Muscle layer of colon (tissue), 2 donors: ENCODE results near the gene SEMA4A.
"Not testable (repeated sequence)": the region's sequence is repeated elsewhere in the genome, so short reads cannot be mapped to it uniquely, and the experiment has no call there.

Experiments
- H3K27ac ChIP-seq: one replicate; pipeline ENCODE4 v1.7.0; 2013; ENCODE audit warnings: low read depth, mild to moderate bottlenecking, low read length, moderate library complexity
- H3K27me3 ChIP-seq, 2 donors: one replicate each; pipeline ENCODE4 v1.7.0; 2013; ENCODE audit warnings: low read length in 2 of 2, mild to moderate bottlenecking in 2 of 2; ENCODE audit not compliant: insufficient read depth in 2 of 2, control insufficient read depth in 1 of 2
- H3K36me3 ChIP-seq: one replicate; pipeline ENCODE4 v1.7.0; 2013; ENCODE audit warnings: mild to moderate bottlenecking, low read length; ENCODE audit not compliant: insufficient read depth
- H3K4me1 ChIP-seq: one replicate; pipeline ENCODE4 v1.7.0; 2013; ENCODE audit warnings: mild to moderate bottlenecking, low read length; ENCODE audit not compliant: insufficient read depth
- H3K4me3 ChIP-seq, 2 donors: one replicate each; pipeline ENCODE4 v1.7.0; 2013; ENCODE audit warnings: low read length in 2 of 2, low read depth in 1 of 2, mild to moderate bottlenecking in 1 of 2, moderate library complexity in 1 of 2
- H3K9ac ChIP-seq: one replicate; pipeline ENCODE4 v1.7.0; 2013; ENCODE audit warnings: low read length
- H3K9me3 ChIP-seq: one replicate; pipeline ENCODE4 v1.7.0; 2013; ENCODE audit warnings: mild to moderate bottlenecking, low read length
- donor health status: abdominal sarcoma.
- donor health status: Adenocarcinoma of cecum.

Gene SEMA4A

GRCh38 chr1:156172696-156173470 lies 19.5 kb downstream of the SEMA4A start:
- no peak overlapping the region for H3K9ac ChIP-seq
- no peaks in the 10 kb centered on the region for H3K36me3 ChIP-seq
- H3K27me3 ChIP-seq = no peaks in the 10 kb centered on the region
- H3K4me3 ChIP-seq = no peak overlapping the region
- H3K9me3 ChIP-seq = no peaks in the 10 kb centered on the region
- no peak overlapping the region for H3K27ac ChIP-seq
- H3K4me1 ChIP-seq = no peaks in the 10 kb centered on the region

- H3K4me3 ChIP-seq = no peak overlapping the region
- no peaks in the 10 kb centered on the region for H3K9me3 ChIP-seq
- H3K27ac ChIP-seq = no peak overlapping the region
- H3K9ac ChIP-seq = no peak overlapping the region
- no peaks in the 10 kb centered on the region for H3K4me1 ChIP-seq
- no peaks in the 10 kb centered on the region for H3K36me3 ChIP-seq
- no peaks in the 10 kb centered on the region for H3K27me3 ChIP-seq
Observed at GRCh38 chr1:156176610-156177210, 23.3 kb downstream of the SEMA4A start.

GRCh38 chr1:156177919-156178654 lies 24.7 kb downstream of the SEMA4A start:
- Histone ChIP-seq H3K36me3 (no peaks in the 10 kb centered on the region), H3K9ac (no peak overlapping the region), H3K4me3 (no peak overlapping the region), H3K4me1 (no peaks in the 10 kb centered on the region), H3K27me3 (no peaks in the 10 kb centered on the region), H3K27ac (no peak overlapping the region), H3K9me3 (no peaks in the 10 kb centered on the region)

DNA sequence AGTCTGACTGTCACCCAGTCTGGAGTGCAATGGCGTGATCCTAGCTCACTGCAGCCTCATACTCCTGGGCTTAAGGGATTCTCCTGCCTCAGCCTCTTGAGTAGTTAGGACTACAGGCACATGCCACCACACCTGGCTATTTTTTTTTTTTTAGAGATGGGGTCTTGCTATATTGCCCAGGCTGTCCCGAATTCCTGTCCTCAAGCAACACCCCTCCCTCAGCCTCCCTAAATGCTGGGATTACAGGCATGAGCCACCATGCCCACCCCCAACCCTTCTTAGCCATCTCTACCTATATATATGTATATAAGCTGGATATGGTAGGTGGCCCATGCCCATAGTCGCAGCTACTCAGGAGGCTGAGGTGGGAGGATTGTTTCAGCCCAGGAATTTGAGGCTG lies 27.1 kb downstream of the SEMA4A start:
- Histone ChIP-seq H3K4me3 (no peak overlapping the region), H3K9me3 (no peaks in the 10 kb centered on the region), H3K36me3 (no peaks in the 10 kb centered on the region), H3K4me1 (no peaks in the 10 kb centered on the region), H3K9ac (no peak overlapping the region), H3K27me3 (no peaks in the 10 kb centered on the region), H3K27ac (no peak overlapping the region)

GRCh38 chr1:156181391-156181924 lies 28.1 kb downstream of the SEMA4A start:
- H3K36me3 ChIP-seq, H3K9ac ChIP-seq, H3K27me3 ChIP-seq, H3K9me3 ChIP-seq, H3K27ac ChIP-seq, H3K4me1 ChIP-seq, H3K4me3 ChIP-seq: not testable (repeated sequence)

- not testable (repeated sequence) for H3K36me3 ChIP-seq, H3K4me1 ChIP-seq, H3K9ac ChIP-seq, H3K27me3 ChIP-seq, H3K27ac ChIP-seq, H3K4me3 ChIP-seq, H3K9me3 ChIP-seq
Observed at GRCh38 chr1:156182010-156182779, 28.8 kb downstream of the SEMA4A start.

- not testable (repeated sequence) for H3K4me3 ChIP-seq
Observed at GRCh38 chr1:156186347-156187177, 33.2 kb downstream of the SEMA4A start.

DNA sequence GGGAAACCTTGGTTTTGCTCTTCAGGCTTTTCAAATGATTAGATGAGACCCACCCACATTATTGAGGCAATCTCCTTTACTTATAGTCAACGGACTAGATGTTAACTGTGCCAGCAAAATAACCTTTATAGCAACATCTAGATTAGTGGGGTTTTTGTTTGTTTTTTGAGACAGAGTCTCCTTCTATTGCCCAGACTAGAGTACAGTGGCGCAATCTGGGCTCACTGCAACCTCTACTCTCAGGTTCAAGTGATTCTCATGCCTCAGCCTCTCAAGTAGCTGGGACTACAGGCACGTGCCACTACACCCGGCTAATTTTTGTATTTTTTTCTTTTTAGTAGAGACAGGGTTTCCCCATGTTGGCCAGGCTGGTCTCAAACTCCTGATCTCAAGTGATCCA lies 36.9 kb downstream of the SEMA4A start:
- H3K27ac ChIP-seq, H3K27me3 ChIP-seq, H3K4me3 ChIP-seq, H3K36me3 ChIP-seq, H3K9ac ChIP-seq, H3K9me3 ChIP-seq: not testable (repeated sequence)
- peaks cover 14% of the 10 kb centered on the region for H3K4me1 ChIP-seq

More at GRCh38 chr1:156186347-156187177, 33.2 kb downstream of the SEMA4A start:
- not testable (repeated sequence) for H3K4me1 ChIP-seq, H3K27ac ChIP-seq, H3K9me3 ChIP-seq, H3K36me3 ChIP-seq, H3K9ac ChIP-seq, H3K27me3 ChIP-seq

DNA sequence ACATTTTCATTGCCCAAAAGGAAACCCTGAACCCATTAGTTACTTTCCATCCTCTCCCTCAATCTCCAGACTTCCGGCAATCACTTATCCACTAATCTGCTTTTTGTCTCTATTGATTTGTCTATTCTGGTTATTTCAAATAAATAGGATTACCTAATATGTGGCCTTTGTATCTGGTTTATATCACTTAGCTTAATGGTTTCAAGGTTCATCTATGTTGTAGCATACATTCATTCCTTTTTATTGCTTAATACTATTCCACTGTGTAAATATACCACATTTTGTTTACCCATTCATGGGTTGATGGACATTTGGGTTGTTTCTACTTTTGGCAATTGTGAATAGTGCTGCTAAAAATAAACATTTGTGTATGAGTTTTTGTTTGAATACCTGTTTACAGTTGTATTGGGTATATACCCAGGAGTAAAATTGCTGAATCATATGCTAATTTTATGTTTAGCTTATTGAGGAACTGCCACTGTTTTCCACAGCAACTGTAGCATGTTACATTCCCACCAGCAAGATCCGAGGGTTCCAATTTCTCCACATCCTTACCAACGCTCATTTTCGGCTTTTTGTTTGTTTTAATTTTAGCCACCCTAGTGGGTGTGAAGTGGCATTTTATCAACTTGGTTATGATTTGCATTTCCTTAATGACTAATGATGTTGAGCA lies 38.0 kb downstream of the SEMA4A start:
- Histone ChIP-seq H3K4me3 (no peak overlapping the region), H3K27ac (no peak overlapping the region), H3K36me3 (no peaks in the 10 kb centered on the region), H3K9me3 (no peaks in the 10 kb centered on the region), H3K4me1 (peaks cover 22% of the 10 kb centered on the region), H3K27me3 (no peaks in the 10 kb centered on the region), H3K9ac (no peak overlapping the region)

DNA sequence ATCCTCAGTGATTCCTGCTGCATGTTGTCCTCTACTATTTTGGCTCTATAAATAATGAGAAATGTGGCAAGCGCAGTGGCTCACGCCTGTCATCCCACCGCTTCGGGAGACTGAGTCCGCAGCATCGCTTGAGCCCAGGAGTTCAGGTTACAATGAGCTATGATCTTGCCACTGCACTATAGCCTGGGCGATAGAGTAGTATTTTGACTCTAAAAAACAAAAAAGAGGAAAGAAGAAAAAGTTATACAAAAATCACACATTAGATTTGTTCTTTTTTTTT lies 39.8 kb downstream of the SEMA4A start:
- Histone ChIP-seq H3K9ac (peak overlapping the region; percentile 47), H3K27me3 (no peaks in the 10 kb centered on the region), H3K4me3 (peak overlapping the region; percentile 4 to 97), H3K4me1 (peaks cover 22% of the 10 kb centered on the region), H3K9me3 (no peaks in the 10 kb centered on the region), H3K36me3 (no peaks in the 10 kb centered on the region), H3K27ac (peak overlapping the region; percentile 65)
